ENCODE data around the gene TGFBR2.

TGFBR2 gene

DNA sequence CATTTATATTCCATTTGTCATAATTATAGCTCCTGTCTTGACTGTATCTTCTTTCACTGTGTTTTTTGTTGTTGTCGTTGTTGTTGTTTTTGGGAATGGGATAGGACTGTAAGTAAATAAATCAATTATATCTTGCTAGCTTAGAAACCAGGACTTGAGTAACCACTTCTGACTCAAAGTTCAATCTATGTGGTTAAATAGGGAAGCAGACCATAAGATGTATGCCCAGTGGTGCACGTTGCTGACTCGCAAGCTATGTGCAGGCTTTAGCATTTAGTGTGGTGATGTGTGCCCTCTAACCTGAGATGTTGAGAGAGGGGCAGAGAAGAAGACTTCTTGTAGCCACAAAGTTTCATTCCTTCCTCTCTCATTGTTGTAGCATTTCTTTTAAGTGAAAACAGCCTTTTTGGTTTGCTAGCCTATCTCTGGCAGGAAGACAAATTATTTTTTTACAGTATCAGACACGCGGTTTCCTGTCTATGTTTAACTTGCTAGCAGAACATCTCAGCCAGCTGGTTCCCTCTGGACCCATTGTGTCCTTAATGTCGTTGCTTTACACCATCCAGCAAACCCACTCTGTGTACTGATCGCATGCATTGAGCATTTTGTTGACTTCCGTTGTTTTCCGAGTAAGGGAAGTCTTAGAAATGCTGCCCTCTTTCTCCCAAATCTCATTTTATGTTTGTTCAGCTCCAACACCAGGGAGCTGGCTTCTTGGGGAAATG, 52.1 kb downstream of the TGFBR2 start:
- Histone ChIP-seq H3K4me3 (ENCODE audit: low read length, poor library complexity, severe bottlenecking) (peak overlapping the region; percentile 52), H3K9ac (ENCODE audit: low read depth, low read length, poor library complexity, severe bottlenecking) (peak overlapping the region; percentile 64), H3F3A (ENCODE audit: low read depth) (peaks cover 27% of the 10 kb centered on the region)

DNA sequence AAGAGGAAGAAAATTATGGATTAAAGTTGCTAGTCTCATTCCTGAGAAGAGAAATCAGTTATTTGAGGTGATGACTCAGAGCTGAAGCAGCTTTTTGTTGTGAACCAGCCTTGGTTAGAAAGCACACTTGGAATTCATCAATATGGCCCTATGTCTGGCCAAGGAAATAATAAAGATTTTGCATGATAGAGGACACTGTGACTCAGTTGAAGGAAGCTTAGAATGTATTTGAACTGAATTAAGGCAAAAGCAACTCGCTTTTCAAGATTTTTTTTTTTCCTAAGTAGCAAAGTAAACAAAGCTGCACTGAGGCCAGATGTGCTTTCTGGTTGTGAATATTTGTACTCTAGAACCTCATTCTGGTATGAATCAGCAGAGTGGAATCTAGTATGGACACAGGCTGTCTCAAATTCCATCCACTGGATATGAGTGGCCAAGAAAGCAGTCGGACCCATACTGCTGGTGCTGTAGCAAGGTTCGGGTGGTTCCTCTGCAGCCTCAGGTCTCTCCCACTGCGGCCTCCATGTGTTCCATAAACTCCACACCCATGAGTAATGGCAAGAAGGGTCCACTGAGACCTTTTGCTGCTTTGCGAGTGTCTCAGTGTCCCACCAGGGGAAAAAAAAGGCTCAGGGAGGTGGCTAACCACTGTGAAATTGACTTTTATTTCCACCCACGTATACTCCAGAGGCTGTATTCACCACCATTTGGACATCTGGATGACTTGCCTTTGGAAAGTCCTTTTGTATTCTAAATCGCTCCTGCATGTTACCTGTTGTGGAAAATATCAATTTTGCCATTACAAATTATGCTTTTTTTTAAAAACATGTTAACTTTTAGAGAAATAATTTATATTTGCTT, 53.1 kb downstream of the TGFBR2 start:
- H3K27me3 ChIP-seq (ENCODE audit: insufficient read depth, low read length, poor library complexity, severe bottlenecking) = no peaks in the 10 kb centered on the region
- H3K4me2 ChIP-seq (ENCODE audit: low read depth, low read length, poor library complexity, severe bottlenecking) = peak overlapping the region; percentile 79
- no peaks in the 10 kb centered on the region for H3K9me3 ChIP-seq (ENCODE audit: insufficient read depth, low read depth, low read length)
- H3F3A ChIP-seq (ENCODE audit: low read depth) = peaks cover 31% of the 10 kb centered on the region
- no peaks in the 10 kb centered on the region for H3K9me2 ChIP-seq (replicated peaks; ENCODE audit: low read depth, low read length)
- H3K4me3 ChIP-seq (ENCODE audit: low read length, poor library complexity, severe bottlenecking) = peak overlapping the region; percentile 52
- no peaks in the 10 kb centered on the region for H4K20me1 ChIP-seq (ENCODE audit: insufficient read depth, low read length, poor library complexity, severe bottlenecking)
- TF ChIP-seq EZH2phosphoT487 (IDR thresholded peaks at IDR 0.05; ENCODE audit: borderline replicate concordance) = no peak
- TF ChIP-seq CTCF (conservative IDR thresholded peaks at IDR 0.05; ENCODE audit: low read length) = no peak
- peaks cover 55% of the 10 kb centered on the region for H3K36me3 ChIP-seq (ENCODE audit: insufficient read depth, low read length)
- H2AFZ ChIP-seq (ENCODE audit: low read length) = no peak overlapping the region
- peak overlapping the region; percentile 64 for H3K9ac ChIP-seq (ENCODE audit: low read depth, low read length, poor library complexity, severe bottlenecking)
- peaks cover 100% of the 10 kb centered on the region for H3K4me1 ChIP-seq (ENCODE audit: insufficient read depth, low read length, poor library complexity, severe bottlenecking)
- peaks cover 76% of the 10 kb centered on the region for H3K79me2 ChIP-seq (ENCODE audit: insufficient read depth, low read length)

More for the DNA sequence above, 52.1 kb downstream of the TGFBR2 start:
- no peaks in the 10 kb centered on the region for H3K27me3 ChIP-seq (ENCODE audit: insufficient read depth, low read length, poor library complexity, severe bottlenecking)
- H3K4me1 ChIP-seq (ENCODE audit: insufficient read depth, low read length, poor library complexity, severe bottlenecking) = peaks cover 98% of the 10 kb centered on the region
- H2AFZ ChIP-seq (ENCODE audit: low read length) = no peak overlapping the region
- H4K20me1 ChIP-seq (ENCODE audit: insufficient read depth, low read length, poor library complexity, severe bottlenecking) = no peaks in the 10 kb centered on the region
- TF ChIP-seq EZH2phosphoT487 (IDR thresholded peaks at IDR 0.05; ENCODE audit: borderline replicate concordance) (no peak), CTCF (conservative IDR thresholded peaks at IDR 0.05; ENCODE audit: low read length) (no peak; the same call in 1 of the 2 replicates)
- H3K9me3 ChIP-seq (ENCODE audit: insufficient read depth, low read depth, low read length) = no peaks in the 10 kb centered on the region
- no peaks in the 10 kb centered on the region for H3K9me2 ChIP-seq (replicated peaks; ENCODE audit: low read depth, low read length)
- H3K79me2 ChIP-seq (ENCODE audit: insufficient read depth, low read length) = peaks cover 82% of the 10 kb centered on the region
- peaks cover 65% of the 10 kb centered on the region for H3K36me3 ChIP-seq (ENCODE audit: insufficient read depth, low read length)
- peak overlapping the region; percentile 79 for H3K4me2 ChIP-seq (ENCODE audit: low read depth, low read length, poor library complexity, severe bottlenecking)

- Histone ChIP-seq H2AFZ (ENCODE audit: low read length) (no peak overlapping the region), H3K36me3 (ENCODE audit: insufficient read depth, low read length) (peaks cover 49% of the 10 kb centered on the region), H3K27me3 (ENCODE audit: insufficient read depth, low read length, poor library complexity, severe bottlenecking) (no peaks in the 10 kb centered on the region), H3K79me2 (ENCODE audit: insufficient read depth, low read length) (peaks cover 70% of the 10 kb centered on the region), H3K9ac (ENCODE audit: low read depth, low read length, poor library complexity, severe bottlenecking) (no peak overlapping the region), H3K4me1 (ENCODE audit: insufficient read depth, low read length, poor library complexity, severe bottlenecking) (peaks cover 98% of the 10 kb centered on the region), H3K9me2 (replicated peaks; ENCODE audit: low read depth, low read length) (no peaks in the 10 kb centered on the region), H3K4me2 (ENCODE audit: low read depth, low read length, poor library complexity, severe bottlenecking) (peak overlapping the region; percentile 31), H3K4me3 (ENCODE audit: low read length, poor library complexity, severe bottlenecking) (no peak overlapping the region), H3K9me3 (ENCODE audit: insufficient read depth, low read depth, low read length) (no peaks in the 10 kb centered on the region), H3F3A (ENCODE audit: low read depth) (peaks cover 35% of the 10 kb centered on the region), H4K20me1 (ENCODE audit: insufficient read depth, low read length, poor library complexity, severe bottlenecking) (no peaks in the 10 kb centered on the region)
- TF ChIP-seq CTCF (conservative IDR thresholded peaks at IDR 0.05; ENCODE audit: low read length) (no peak), EZH2phosphoT487 (IDR thresholded peaks at IDR 0.05; ENCODE audit: borderline replicate concordance) (no peak)
These were observed 53.7 kb downstream of the TGFBR2 start for GRCh38 chr3:30660136-30660535.
